OCI-LY1 (cell line): ENCODE data around the gene DNLZ.
"Not testable (repeated sequence)": the region's sequence is repeated elsewhere in the genome, so short reads cannot be mapped to it uniquely, and the experiment has no call there.

Experiments used
- H2AFZ ChIP-seq: fragments of 200-600 bp; sonication (generic), shearing (Covaris generic); 2 replicates; pipeline ENCODE4 v1.6.0; 2014; ENCODE audit warnings: antibody characterized with exemption, mild to moderate bottlenecking, low read length
- H3F3A ChIP-seq: fragments of 200-600 bp; sonication (generic), shearing (Covaris generic); 2 replicates; pipeline ENCODE4 v1.6.0; 2014; ENCODE audit warnings: mild to moderate bottlenecking, antibody characterized with exemption, low read length, moderate library complexity; ENCODE audit not compliant: insufficient read depth
- H3K27ac ChIP-seq: fragments of 200-600 bp; sonication (generic); 2 replicates; pipeline ENCODE4 v1.5.1; 2014; ENCODE audit warnings: low read length, mixed run types, mild to moderate bottlenecking, low read depth; ENCODE audit not compliant: poor library complexity, severe bottlenecking
- H3K27me3 ChIP-seq: fragments of 200-600 bp; sonication (generic); 2 replicates; pipeline ENCODE4 v1.6.0; 2014; ENCODE audit warnings: antibody characterized with exemption, mild to moderate bottlenecking, low read length, moderate library complexity; ENCODE audit not compliant: insufficient read depth
- H3K36me3 ChIP-seq: fragments of 200-600 bp; sonication (generic); 2 replicates; pipeline ENCODE4 v1.6.1; 2014; ENCODE audit warnings: mild to moderate bottlenecking, antibody characterized with exemption, low read length, moderate library complexity, mixed read lengths; ENCODE audit not compliant: insufficient read depth
- H3K4me1 ChIP-seq: fragments of 200-600 bp; sonication (generic); 2 replicates; pipeline ENCODE4 v1.5.1; 2014; ENCODE audit warnings: mild to moderate bottlenecking, low read length, moderate library complexity; ENCODE audit not compliant: insufficient read depth, severe bottlenecking
- H3K4me2 ChIP-seq: fragments of 200-600 bp; sonication (generic), shearing (Covaris generic); 2 replicates; pipeline ENCODE4 v1.6.1; 2014; ENCODE audit warnings: low read length
- H3K4me3 ChIP-seq: fragments of 200-600 bp; sonication (generic); 2 replicates; pipeline ENCODE4 v1.5.1; 2014; ENCODE audit warnings: low read length, low read depth, mild to moderate bottlenecking, mixed read lengths; ENCODE audit not compliant: poor library complexity, severe bottlenecking
- H3K79me2 ChIP-seq: fragments of 200-600 bp; shearing (Covaris generic); 2 replicates; pipeline ENCODE4 v1.6.1; 2016; ENCODE audit warnings: mixed run types, low read length, mixed read lengths; ENCODE audit not compliant: insufficient read depth
- H3K9ac ChIP-seq: fragments of 200-600 bp; sonication (generic), shearing (Covaris generic); 2 replicates; pipeline ENCODE4 v1.6.1; 2014; ENCODE audit warnings: mild to moderate bottlenecking, low read length, mixed read lengths
- H3K9me2 ChIP-seq: fragments of 200-600 bp; sonication (generic), shearing (Covaris generic); 2 replicates; pipeline ENCODE4 v1.6.1; 2014; ENCODE audit warnings: low read depth, mild to moderate bottlenecking, low read length, mixed read lengths
- H3K9me3 ChIP-seq: fragments of 200-600 bp; shearing (Covaris generic); 2 replicates; pipeline ENCODE4 v1.6.1; 2014; ENCODE audit warnings: low read length, mixed read lengths
- H4K20me1 ChIP-seq: fragments of 200-600 bp; sonication (generic), shearing (Covaris generic); 2 replicates; pipeline ENCODE4 v1.6.0; 2016; ENCODE audit warnings: mild to moderate bottlenecking, low read length; ENCODE audit not compliant: insufficient read depth
- CTCF ChIP-seq: fragments of 200-600 bp; sonication (generic), shearing (Covaris generic); IDR thresholded peaks from 2 replicates; pipeline ENCODE4 v1.5.1; 2017; ENCODE audit warnings: mild to moderate bottlenecking, antibody characterized with exemption, low read length, moderate library complexity, mixed read lengths
- EZH2 ChIP-seq: fragments of 200-600 bp; sonication (generic), shearing (Covaris generic); IDR thresholded peaks from 2 replicates; pipeline ENCODE4 v1.8.0; 2017; ENCODE audit warnings: borderline replicate concordance, mixed run types, mild to moderate bottlenecking, antibody characterized with exemption, low read length, moderate library complexity, mixed read lengths

DNLZ gene

DNA sequence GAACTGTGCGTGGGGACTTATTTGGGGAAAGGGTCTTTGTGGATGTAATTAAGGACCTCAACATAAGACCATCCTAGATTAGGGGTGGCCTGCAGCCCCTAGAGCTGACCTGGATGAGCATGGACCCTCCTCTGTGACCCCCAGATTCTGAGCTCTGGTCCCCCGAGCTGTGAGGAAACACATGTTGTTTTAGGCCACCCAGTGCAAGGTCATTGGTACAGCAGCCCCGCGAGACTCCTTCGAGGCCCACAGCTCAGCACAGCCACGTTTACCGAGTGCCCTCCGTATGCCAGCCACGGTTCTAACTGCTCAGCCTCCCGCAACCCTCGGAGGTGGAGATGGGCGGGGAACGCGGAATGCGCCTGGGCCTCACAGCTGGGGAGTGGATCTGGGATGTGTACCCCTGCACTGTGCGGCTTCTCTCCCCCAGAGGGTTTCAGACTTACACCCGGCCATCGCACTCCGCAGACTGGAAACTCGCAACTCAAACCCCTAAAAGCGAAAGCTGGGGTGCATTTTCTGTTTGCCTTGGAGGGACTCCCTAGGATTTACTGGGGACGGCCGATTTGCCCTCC lies 40.7 kb downstream of the DNLZ start:
- H3K9me3 ChIP-seq: no peaks in the 10 kb centered on the region
- no peaks in the 10 kb centered on the region; the same call in 1 of the 2 replicates for H3K36me3 ChIP-seq
- no peaks in the 10 kb centered on the region for H3F3A ChIP-seq
- no peak overlapping the region for H3K4me3 ChIP-seq
- no peak overlapping the region for H3K4me2 ChIP-seq
- no peaks in the 10 kb centered on the region for H3K79me2 ChIP-seq
- no peak overlapping the region for H3K9ac ChIP-seq
- no peaks in the 10 kb centered on the region for H4K20me1 ChIP-seq
- no peak for TF ChIP-seq EZH2
- no peak for TF ChIP-seq CTCF
- H3K9me2 ChIP-seq: no peaks in the 10 kb centered on the region
- peaks cover 10% of the 10 kb centered on the region; the same call in 1 of the 2 replicates for H3K27me3 ChIP-seq
- H3K27ac ChIP-seq: no peak overlapping the region
- no peak overlapping the region for H2AFZ ChIP-seq
- no peaks in the 10 kb centered on the region for H3K4me1 ChIP-seq

- Histone ChIP-seq H2AFZ (no peak overlapping the region), H3K36me3 (no peaks in the 10 kb centered on the region; the same call in 1 of the 2 replicates), H3K4me2 (no peak overlapping the region), H3K4me3 (no peak overlapping the region), H3K9me3 (no peaks in the 10 kb centered on the region), H3K9me2 (no peaks in the 10 kb centered on the region), H3K27me3 (peaks cover 15% of the 10 kb centered on the region; the same call in 1 of the 2 replicates), H3F3A (no peaks in the 10 kb centered on the region), H3K27ac (no peak overlapping the region), H3K4me1 (no peaks in the 10 kb centered on the region), H3K79me2 (no peaks in the 10 kb centered on the region), H4K20me1 (no peaks in the 10 kb centered on the region), H3K9ac (no peak overlapping the region)
- TF ChIP-seq CTCF: no peak
- TF ChIP-seq EZH2: no peak
Measured at GRCh38 chr9:136321561-136321960, 42.0 kb downstream of the DNLZ start.

DNA sequence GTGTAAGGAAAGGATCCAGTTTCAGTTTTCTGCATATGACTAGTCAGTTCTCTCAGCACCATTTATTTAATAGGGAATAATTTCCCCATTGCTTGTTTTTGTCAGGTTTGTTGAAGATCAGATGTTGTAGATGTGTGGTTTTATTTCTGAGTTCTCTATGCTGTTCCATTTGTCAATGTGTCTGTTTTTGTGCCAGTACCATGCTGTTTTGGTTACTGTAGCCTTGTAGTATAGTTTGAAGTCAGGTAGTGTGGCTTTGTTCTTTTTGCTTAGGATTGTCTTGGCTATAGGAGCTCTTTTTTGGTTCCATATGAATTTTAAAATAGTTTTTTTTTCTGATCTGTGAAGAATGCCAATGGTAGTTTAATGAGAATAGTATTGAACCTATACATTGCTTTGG lies 42.6 kb downstream of the DNLZ start:
- not testable (repeated sequence) for H3K27ac ChIP-seq, H3K79me2 ChIP-seq

GRCh38 chr9:136319955-136320354 lies 43.6 kb downstream of the DNLZ start:
- H3K9me2 ChIP-seq, H3K36me3 ChIP-seq, H2AFZ ChIP-seq, H3K9ac ChIP-seq, H3F3A ChIP-seq, H3K4me1 ChIP-seq, H3K9me3 ChIP-seq, H3K79me2 ChIP-seq, H3K4me2 ChIP-seq, H3K27ac ChIP-seq, H4K20me1 ChIP-seq, H3K4me3 ChIP-seq: not testable (repeated sequence)
- H3K27me3 ChIP-seq: peaks cover 31% of the 10 kb centered on the region; the same call in 1 of the 2 replicates

More for the DNA sequence above, 42.6 kb downstream of the DNLZ start:
- H3K27me3 ChIP-seq: peaks cover 21% of the 10 kb centered on the region; the same call in 1 of the 2 replicates
- H2AFZ ChIP-seq, H3K9me2 ChIP-seq, H3K36me3 ChIP-seq, H4K20me1 ChIP-seq, H3K9me3 ChIP-seq, H3K4me2 ChIP-seq, H3K4me1 ChIP-seq, H3F3A ChIP-seq, H3K4me3 ChIP-seq, H3K9ac ChIP-seq: not testable (repeated sequence)

DNA sequence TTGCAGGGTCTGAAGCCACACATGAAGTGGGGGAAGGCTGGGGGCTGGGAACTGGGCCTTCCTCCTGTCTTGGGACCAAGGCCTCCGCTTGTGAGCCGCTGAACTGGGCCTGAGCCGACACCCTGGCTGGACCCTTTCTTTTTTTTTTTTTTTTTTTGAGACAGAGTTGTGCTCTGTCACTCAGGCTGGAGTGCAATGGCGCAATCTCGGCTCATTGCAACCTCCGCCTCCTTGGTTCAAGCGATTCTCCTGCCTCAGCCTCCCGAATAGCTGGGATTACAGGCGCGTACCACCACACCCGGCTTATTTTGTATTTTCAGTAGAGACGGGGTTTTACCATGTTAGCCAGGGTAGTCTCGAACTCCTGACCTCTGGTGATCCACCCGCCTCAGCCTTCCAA lies 44.3 kb downstream of the DNLZ start:
- H3K4me3 ChIP-seq, H3K9me3 ChIP-seq, H3K4me1 ChIP-seq, H3K4me2 ChIP-seq, H3F3A ChIP-seq, H2AFZ ChIP-seq, H3K36me3 ChIP-seq, H3K27ac ChIP-seq, H3K9me2 ChIP-seq, H3K9ac ChIP-seq, H3K79me2 ChIP-seq, H4K20me1 ChIP-seq: not testable (repeated sequence)
- H3K27me3 ChIP-seq: peaks cover 37% of the 10 kb centered on the region; the same call in 1 of the 2 replicates
